Body of pancreas (tissue), 4 donors: ENCODE results near the gene IL22RA2.

Experiments
- CTCF ChIP-seq, 7 experiments: fragments of 450-650 bp in 4 of 7; fragments of 200-600 bp in 3 of 7; sonication (generic) in 3 of 7; IDR thresholded peaks; one replicate each; pipeline ENCODE4 v1.5.1; 2016 to 2019; ENCODE audit warnings: antibody characterized with exemption in 7 of 7
- POLR2A ChIP-seq, 3 donors: fragments of 450-650 bp; IDR thresholded peaks; one replicate each; pipeline ENCODE4 v1.6.1; 2016; ENCODE audit warnings: antibody characterized with exemption in 3 of 3, mild to moderate bottlenecking in 2 of 3

GRCh38 chr6:137102851-137103492, 70.5 kb downstream of the IL22RA2 start:
- TF ChIP-seq CTCF (IDR thresholded peaks at IDR 0.05) (no peak), POLR2A (IDR thresholded peaks at IDR 0.05) (no peak)
